IPS-18c (cell line): Measurements from ENCODE around the gene SLC9A7.
A peak's percentile ranks its signal among the peaks of the same experiment; 100 is the strongest.

Experiments
- H3K4me3 ChIP-seq: 2 replicates; pipeline ENCODE4 v1.7.0; 2013; ENCODE audit warnings: low read depth, mild to moderate bottlenecking, low read length, moderate library complexity; ENCODE audit not compliant: insufficient read depth
- H3K9me3 ChIP-seq: one replicate; pipeline ENCODE4 v1.6.1; 2013; ENCODE audit warnings: mild to moderate bottlenecking, low read length, moderate library complexity; ENCODE audit not compliant: control insufficient read depth, insufficient read depth

SLC9A7 gene

GRCh38 chrX:46602468-46603102 is 156.3 kb downstream of the SLC9A7 start:
- Histone ChIP-seq H3K4me3 (no peak overlapping the region), H3K9me3 (peaks cover 3% of the 10 kb centered on the region)

GRCh38 chrX:46601283-46601682 is 157.6 kb downstream of the SLC9A7 start:
- Histone ChIP-seq H3K9me3 (peaks cover 3% of the 10 kb centered on the region), H3K4me3 (no peak overlapping the region)

- peaks cover 3% of the 10 kb centered on the region for H3K9me3 ChIP-seq
- no peak overlapping the region for H3K4me3 ChIP-seq
These were observed 159.8 kb downstream of the SLC9A7 start for GRCh38 chrX:46599051-46599560.

GRCh38 chrX:46597771-46598170 is 161.1 kb downstream of the SLC9A7 start:
- Histone ChIP-seq H3K4me3 (no peak overlapping the region), H3K9me3 (peaks cover 3% of the 10 kb centered on the region)

- Histone ChIP-seq H3K9me3 (peaks cover 5% of the 10 kb centered on the region), H3K4me3 (no peak overlapping the region)
These were observed 161.7 kb downstream of the SLC9A7 start for GRCh38 chrX:46597208-46597607.

GRCh38 chrX:46595084-46595483 is 163.8 kb downstream of the SLC9A7 start:
- H3K9me3 ChIP-seq = peaks cover 5% of the 10 kb centered on the region

GRCh38 chrX:46589977-46590723 is 168.8 kb downstream of the SLC9A7 start:
- Histone ChIP-seq H3K9me3 (peaks cover 5% of the 10 kb centered on the region), H3K4me3 (no peak overlapping the region)

More at GRCh38 chrX:46595084-46595483, 163.8 kb downstream of the SLC9A7 start:
- no peak overlapping the region for H3K4me3 ChIP-seq

- no peak overlapping the region for H3K4me3 ChIP-seq
- peaks cover 5% of the 10 kb centered on the region for H3K9me3 ChIP-seq
These were observed 170.7 kb downstream of the SLC9A7 start for GRCh38 chrX:46588263-46588662.

GRCh38 chrX:46587753-46588171 is 171.2 kb downstream of the SLC9A7 start:
- Histone ChIP-seq H3K9me3 (peaks cover 5% of the 10 kb centered on the region), H3K4me3 (no peak overlapping the region)

- Histone ChIP-seq H3K9me3 (peaks cover 3% of the 10 kb centered on the region), H3K4me3 (no peak overlapping the region)
These were observed 171.8 kb downstream of the SLC9A7 start for GRCh38 chrX:46587158-46587557.

- H3K9me3 ChIP-seq = peaks cover 5% of the 10 kb centered on the region
- H3K4me3 ChIP-seq = no peak overlapping the region
These were observed 174.2 kb downstream of the SLC9A7 start for GRCh38 chrX:46584736-46585135.

GRCh38 chrX:46582966-46583365 is 176.0 kb downstream of the SLC9A7 start:
- H3K4me3 ChIP-seq = no peak overlapping the region
- H3K9me3 ChIP-seq = peaks cover 5% of the 10 kb centered on the region

GRCh38 chrX:46582325-46582724 is 176.6 kb downstream of the SLC9A7 start:
- peaks cover 5% of the 10 kb centered on the region for H3K9me3 ChIP-seq
- no peak overlapping the region for H3K4me3 ChIP-seq

- Histone ChIP-seq H3K9me3 (peaks cover 2% of the 10 kb centered on the region), H3K4me3 (no peak overlapping the region)
These were observed 178.3 kb downstream of the SLC9A7 start for GRCh38 chrX:46580613-46581012.

- Histone ChIP-seq H3K4me3 (no peak overlapping the region), H3K9me3 (peaks cover 5% of the 10 kb centered on the region)
These were observed 179.7 kb downstream of the SLC9A7 start for GRCh38 chrX:46579250-46579649.

GRCh38 chrX:46577221-46578005 is 181.5 kb downstream of the SLC9A7 start:
- H3K4me3 ChIP-seq = no peak overlapping the region
- H3K9me3 ChIP-seq = peaks cover 7% of the 10 kb centered on the region

- Histone ChIP-seq H3K9me3 (peaks cover 7% of the 10 kb centered on the region), H3K4me3 (peak overlapping the region; percentile 35; the same call in 1 of the 2 replicates)
These were observed 182.5 kb downstream of the SLC9A7 start for GRCh38 chrX:46576458-46576857.
